Measurements from ENCODE around the gene EPHA2.

The EPHA2 gene

GRCh38 chr1:16092923-16093511 lies 62.9 kb downstream of the EPHA2 start:
- no peaks in the 10 kb centered on the region for H3K9me3 ChIP-seq (ENCODE audit: insufficient read depth, low read length)
- H3K27ac ChIP-seq (ENCODE audit: low read depth, low read length): no peak overlapping the region
- no peaks in the 10 kb centered on the region for H3K9me2 ChIP-seq (replicated peaks; ENCODE audit: insufficient read depth, low read length)
- no peaks in the 10 kb centered on the region for H3K36me3 ChIP-seq (ENCODE audit: low read length)
- H3F3A ChIP-seq (ENCODE audit: insufficient read depth): no peaks in the 10 kb centered on the region
- H3K9ac ChIP-seq (ENCODE audit: low read length): no peak overlapping the region
- H3K4me2 ChIP-seq (ENCODE audit: low read depth, low read length, poor library complexity, severe bottlenecking): no peak overlapping the region
- TF ChIP-seq EZH2phosphoT487 (conservative IDR thresholded peaks at IDR 0.05; ENCODE audit: low read length) (no peak), CTCF (IDR thresholded peaks at IDR 0.05; ENCODE audit: insufficient read depth, low read length, poor library complexity, severe bottlenecking) (no peak)
- no peaks in the 10 kb centered on the region for H3K27me3 ChIP-seq (ENCODE audit: low read length)
- H3K79me2 ChIP-seq (ENCODE audit: insufficient read depth, low read length): no peaks in the 10 kb centered on the region
- no peak overlapping the region for H2AFZ ChIP-seq (ENCODE audit: low read depth, low read length, severe bottlenecking)
- no peaks in the 10 kb centered on the region for H4K20me1 ChIP-seq (ENCODE audit: low read depth, low read length)
- H3K4me3 ChIP-seq (ENCODE audit: insufficient read depth, low read length, poor library complexity, severe bottlenecking): no peak overlapping the region

GRCh38 chr1:16092097-16092922 lies 63.6 kb downstream of the EPHA2 start:
- TF ChIP-seq CTCF (IDR thresholded peaks at IDR 0.05; ENCODE audit: insufficient read depth, low read length, poor library complexity, severe bottlenecking) (no peak), EZH2phosphoT487 (conservative IDR thresholded peaks at IDR 0.05; ENCODE audit: low read length) (no peak)
- H4K20me1 ChIP-seq (ENCODE audit: low read depth, low read length): no peaks in the 10 kb centered on the region
- H2AFZ ChIP-seq (ENCODE audit: low read depth, low read length, severe bottlenecking): no peak overlapping the region
- no peak overlapping the region for H3K4me3 ChIP-seq (ENCODE audit: insufficient read depth, low read length, poor library complexity, severe bottlenecking)
- H3K9ac ChIP-seq (ENCODE audit: low read length): no peak overlapping the region
- no peak overlapping the region for H3K27ac ChIP-seq (ENCODE audit: low read depth, low read length)
- no peaks in the 10 kb centered on the region for H3K9me3 ChIP-seq (ENCODE audit: insufficient read depth, low read length)
- H3K36me3 ChIP-seq (ENCODE audit: low read length): no peaks in the 10 kb centered on the region
- H3F3A ChIP-seq (ENCODE audit: insufficient read depth): no peaks in the 10 kb centered on the region
- no peaks in the 10 kb centered on the region for H3K79me2 ChIP-seq (ENCODE audit: insufficient read depth, low read length)
- H3K4me2 ChIP-seq (ENCODE audit: low read depth, low read length, poor library complexity, severe bottlenecking): no peak overlapping the region
- H3K9me2 ChIP-seq (replicated peaks; ENCODE audit: insufficient read depth, low read length): no peaks in the 10 kb centered on the region
- no peaks in the 10 kb centered on the region for H3K27me3 ChIP-seq (ENCODE audit: low read length)

GRCh38 chr1:16091296-16091695 lies 64.6 kb downstream of the EPHA2 start:
- no peak for TF ChIP-seq CTCF (IDR thresholded peaks at IDR 0.05; ENCODE audit: insufficient read depth, low read length, poor library complexity, severe bottlenecking)
- TF ChIP-seq EZH2phosphoT487 (conservative IDR thresholded peaks at IDR 0.05; ENCODE audit: low read length): no peak
- H3K4me3 ChIP-seq (ENCODE audit: insufficient read depth, low read length, poor library complexity, severe bottlenecking): no peak overlapping the region
- H2AFZ ChIP-seq (ENCODE audit: low read depth, low read length, severe bottlenecking): no peak overlapping the region
- no peak overlapping the region for H3K4me2 ChIP-seq (ENCODE audit: low read depth, low read length, poor library complexity, severe bottlenecking)
- H4K20me1 ChIP-seq (ENCODE audit: low read depth, low read length): no peaks in the 10 kb centered on the region
- H3K79me2 ChIP-seq (ENCODE audit: insufficient read depth, low read length): no peaks in the 10 kb centered on the region
- H3K9me2 ChIP-seq (replicated peaks; ENCODE audit: insufficient read depth, low read length): no peaks in the 10 kb centered on the region
- no peaks in the 10 kb centered on the region for H3K9me3 ChIP-seq (ENCODE audit: insufficient read depth, low read length)
- H3K9ac ChIP-seq (ENCODE audit: low read length): no peak overlapping the region
- H3K27ac ChIP-seq (ENCODE audit: low read depth, low read length): no peak overlapping the region
- H3K27me3 ChIP-seq (ENCODE audit: low read length): no peaks in the 10 kb centered on the region
- no peaks in the 10 kb centered on the region for H3K36me3 ChIP-seq (ENCODE audit: low read length)
- no peaks in the 10 kb centered on the region for H3F3A ChIP-seq (ENCODE audit: insufficient read depth)
